Measurements from ENCODE around the gene KIF22. TPM values are rescaled to one million over a fixed set of nuclear protein-coding genes. Genes with fewer than 3 reads are reported as not detected.

KIF22 gene
- total RNA-seq, 1 donor from 2014 or later, result 78.3 TPM

DNA sequence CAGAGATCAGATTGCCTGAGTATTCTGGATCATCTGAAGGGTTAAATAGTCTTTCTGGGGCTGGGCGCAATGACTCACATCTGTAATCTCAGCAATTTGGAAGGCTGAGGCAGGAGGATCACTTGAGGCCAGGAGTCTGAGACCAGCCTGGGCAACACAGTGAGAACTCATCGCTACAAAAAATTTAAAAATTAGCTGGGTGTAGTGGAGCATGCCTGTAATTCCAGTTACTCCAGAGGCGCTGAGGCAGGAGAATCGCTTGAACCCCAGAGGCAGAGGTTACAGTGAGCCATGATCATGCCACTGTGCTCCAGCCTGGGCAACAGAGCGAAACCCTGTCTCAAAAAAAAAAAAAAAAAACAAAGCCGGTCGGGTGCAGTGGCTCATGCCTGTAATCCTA is 45.4 kb downstream of the KIF22 start:
- H3K9me3 Mint-ChIP-seq, result no peaks in the 10 kb centered on the region

DNA sequence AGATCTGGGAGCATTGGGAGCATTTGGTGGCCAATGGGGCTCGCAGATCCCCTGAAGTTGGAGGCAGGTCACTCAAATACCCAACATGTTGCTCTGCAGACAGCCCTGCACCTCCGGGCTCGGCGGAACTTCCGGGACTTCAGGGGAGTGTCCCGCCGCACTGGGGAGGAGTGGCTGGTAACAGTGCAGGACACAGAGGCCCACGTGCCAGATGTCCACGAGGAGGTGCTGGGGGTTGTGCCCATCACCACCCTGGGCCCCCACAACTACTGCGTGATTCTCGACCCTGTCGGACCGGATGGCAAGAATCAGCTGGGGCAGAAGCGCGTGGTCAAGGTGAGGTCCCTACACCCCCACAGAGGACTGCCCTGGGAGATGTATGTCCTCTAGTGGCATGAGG is 46.1 kb downstream of the KIF22 start:
- Mint-ChIP-seq H3K4me1 (no peaks in the 10 kb centered on the region), H3K27ac (no peak overlapping the region), H3K36me3 (no peaks in the 10 kb centered on the region), H3K27me3 (ENCODE audit: low read depth) (no peaks in the 10 kb centered on the region), H3K9me3 (no peaks in the 10 kb centered on the region), H3K4me3 (no peak overlapping the region)
- DNase-seq (ENCODE audit: low spot score in 2 of 2, unreplicated experiment in 2 of 2), result no peak
- TF ChIP-seq, protein P1, sequence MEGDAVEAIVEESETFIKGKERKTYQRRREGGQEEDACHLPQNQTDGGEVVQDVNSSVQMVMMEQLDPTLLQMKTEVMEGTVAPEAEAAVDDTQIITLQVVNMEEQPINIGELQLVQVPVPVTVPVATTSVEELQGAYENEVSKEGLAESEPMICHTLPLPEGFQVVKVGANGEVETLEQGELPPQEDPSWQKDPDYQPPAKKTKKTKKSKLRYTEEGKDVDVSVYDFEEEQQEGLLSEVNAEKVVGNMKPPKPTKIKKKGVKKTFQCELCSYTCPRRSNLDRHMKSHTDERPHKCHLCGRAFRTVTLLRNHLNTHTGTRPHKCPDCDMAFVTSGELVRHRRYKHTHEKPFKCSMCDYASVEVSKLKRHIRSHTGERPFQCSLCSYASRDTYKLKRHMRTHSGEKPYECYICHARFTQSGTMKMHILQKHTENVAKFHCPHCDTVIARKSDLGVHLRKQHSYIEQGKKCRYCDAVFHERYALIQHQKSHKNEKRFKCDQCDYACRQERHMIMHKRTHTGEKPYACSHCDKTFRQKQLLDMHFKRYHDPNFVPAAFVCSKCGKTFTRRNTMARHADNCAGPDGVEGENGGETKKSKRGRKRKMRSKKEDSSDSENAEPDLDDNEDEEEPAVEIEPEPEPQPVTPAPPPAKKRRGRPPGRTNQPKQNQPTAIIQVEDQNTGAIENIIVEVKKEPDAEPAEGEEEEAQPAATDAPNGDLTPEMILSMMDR (IDR thresholded peaks at IDR 0.05; ENCODE audit: unreplicated experiment), result no peak

More for the DNA sequence above, 45.4 kb downstream of the KIF22 start:
- Mint-ChIP-seq H3K27me3 (ENCODE audit: low read depth) (no peaks in the 10 kb centered on the region), H3K4me1 (no peaks in the 10 kb centered on the region), H3K36me3 (no peaks in the 10 kb centered on the region), H3K27ac (no peak overlapping the region), H3K4me3 (no peak overlapping the region)
- no peak for DNase-seq (ENCODE audit: low spot score in 2 of 2, unreplicated experiment in 2 of 2)
- TF ChIP-seq, protein P1 (IDR thresholded peaks at IDR 0.05; ENCODE audit: unreplicated experiment), result no peak

DNA sequence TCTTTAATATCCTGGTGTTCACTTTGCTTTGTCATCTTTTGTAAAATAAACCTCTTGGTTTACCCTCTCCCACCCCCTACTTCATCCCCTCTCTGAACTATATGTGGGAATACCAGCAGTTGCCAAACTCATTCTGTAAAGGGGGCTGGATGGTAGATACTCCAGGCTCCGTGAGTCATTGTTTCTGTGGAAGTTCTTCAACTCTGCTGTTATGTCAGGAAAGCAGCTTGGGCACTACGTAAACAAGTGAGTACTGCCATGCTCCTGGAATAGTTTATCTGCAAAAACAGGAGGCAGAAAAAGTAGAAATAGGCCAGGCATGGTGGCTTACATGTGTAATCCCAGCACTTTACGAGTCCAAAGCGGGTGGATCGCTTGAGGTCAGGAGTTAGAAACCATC is 47.3 kb downstream of the KIF22 start:
- DNase-seq (ENCODE audit: low spot score in 2 of 2, unreplicated experiment in 2 of 2), result no peak
- no peak overlapping the region for H3K27ac Mint-ChIP-seq
- TF ChIP-seq, protein P1 (IDR thresholded peaks at IDR 0.05; ENCODE audit: unreplicated experiment), result no peak
- no peak overlapping the region for H3K4me3 Mint-ChIP-seq
- H3K9me3 Mint-ChIP-seq, result no peaks in the 10 kb centered on the region
- no peaks in the 10 kb centered on the region for H3K4me1 Mint-ChIP-seq
- no peaks in the 10 kb centered on the region for H3K27me3 Mint-ChIP-seq (ENCODE audit: low read depth)
- H3K36me3 Mint-ChIP-seq, result no peaks in the 10 kb centered on the region

DNA sequence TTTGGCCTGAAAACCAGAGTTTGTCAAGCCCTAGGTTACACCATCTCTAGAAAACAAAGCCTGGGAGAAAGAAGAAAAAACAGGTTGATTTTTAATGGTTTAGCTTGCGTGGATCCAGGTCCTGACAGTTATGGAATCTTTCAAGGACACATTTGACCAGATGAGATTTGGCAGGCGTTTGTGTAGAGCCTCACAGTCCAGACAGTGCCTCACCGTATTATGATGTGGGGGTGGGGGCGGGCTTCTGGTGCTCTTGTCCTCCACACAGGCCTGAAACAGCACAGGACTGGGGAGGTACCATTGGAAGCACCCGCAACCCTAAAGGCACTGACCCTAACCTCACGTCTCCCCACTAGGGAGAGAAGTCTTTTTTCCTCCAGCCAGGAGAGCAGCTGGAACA is 49.3 kb downstream of the KIF22 start:
- Mint-ChIP-seq H3K9me3 (no peaks in the 10 kb centered on the region), H3K27ac (no peak overlapping the region), H3K36me3 (no peaks in the 10 kb centered on the region), H3K27me3 (ENCODE audit: low read depth) (no peaks in the 10 kb centered on the region), H3K4me1 (no peaks in the 10 kb centered on the region), H3K4me3 (no peak overlapping the region)
- TF ChIP-seq, protein P1 (IDR thresholded peaks at IDR 0.05; ENCODE audit: unreplicated experiment), result no peak
- no peak for DNase-seq (ENCODE audit: low spot score in 2 of 2, unreplicated experiment in 2 of 2)

DNA sequence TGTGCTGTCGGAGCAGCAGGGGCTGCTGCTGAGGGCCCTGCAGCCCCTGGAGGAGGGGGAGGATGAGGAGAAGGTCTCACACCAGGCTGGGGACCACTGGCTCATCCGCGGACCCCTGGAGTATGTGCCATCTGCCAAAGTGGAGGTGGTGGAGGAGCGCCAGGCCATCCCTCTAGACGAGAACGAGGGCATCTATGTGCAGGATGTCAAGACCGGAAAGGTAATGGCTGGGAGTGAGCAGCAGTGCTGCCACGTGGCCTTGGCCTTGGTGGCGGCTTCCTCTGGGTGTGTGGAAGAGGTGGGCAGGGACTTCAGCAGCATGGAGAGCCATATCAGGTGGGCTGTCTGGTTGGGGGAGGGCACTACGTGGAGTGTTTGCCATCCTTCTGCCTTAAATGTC is 49.7 kb downstream of the KIF22 start:
- no peaks in the 10 kb centered on the region for H3K36me3 Mint-ChIP-seq
- H3K27me3 Mint-ChIP-seq (ENCODE audit: low read depth), result no peaks in the 10 kb centered on the region
- H3K9me3 Mint-ChIP-seq, result no peaks in the 10 kb centered on the region
- no peak for DNase-seq (ENCODE audit: low spot score in 2 of 2, unreplicated experiment in 2 of 2)
- peaks cover 2% of the 10 kb centered on the region for H3K4me1 Mint-ChIP-seq
- no peak overlapping the region for H3K4me3 Mint-ChIP-seq
- TF ChIP-seq, protein P1 (IDR thresholded peaks at IDR 0.05; ENCODE audit: unreplicated experiment), result no peak
- no peak overlapping the region for H3K27ac Mint-ChIP-seq

DNA sequence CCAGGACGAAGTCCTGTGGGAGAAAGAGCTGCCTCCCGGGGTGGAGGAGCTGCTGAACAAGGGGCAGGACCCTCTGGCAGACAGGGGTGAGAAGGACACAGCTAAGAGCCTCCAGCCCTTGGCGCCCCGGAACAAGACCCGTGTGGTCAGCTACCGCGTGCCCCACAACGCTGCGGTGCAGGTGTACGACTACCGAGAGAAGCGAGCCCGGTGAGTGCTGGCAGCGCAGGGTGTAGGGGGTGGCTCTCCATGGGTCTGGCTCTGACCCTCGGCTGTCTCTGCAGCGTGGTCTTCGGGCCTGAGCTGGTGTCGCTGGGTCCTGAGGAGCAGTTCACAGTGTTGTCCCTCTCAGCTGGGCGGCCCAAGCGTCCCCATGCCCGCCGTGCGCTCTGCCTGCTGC is 51.1 kb downstream of the KIF22 start:
- no peaks in the 10 kb centered on the region for H3K27me3 Mint-ChIP-seq (ENCODE audit: low read depth)
- H3K4me3 Mint-ChIP-seq, result no peak overlapping the region
- no peaks in the 10 kb centered on the region for H3K36me3 Mint-ChIP-seq
- DNase-seq (ENCODE audit: low spot score in 2 of 2, unreplicated experiment in 2 of 2), result no peak
- H3K9me3 Mint-ChIP-seq, result no peaks in the 10 kb centered on the region
- TF ChIP-seq, protein P1 (IDR thresholded peaks at IDR 0.05; ENCODE audit: unreplicated experiment), result no peak
- H3K27ac Mint-ChIP-seq, result no peak overlapping the region
- H3K4me1 Mint-ChIP-seq, result peaks cover 4% of the 10 kb centered on the region

Measured in mesothelial cell of epicardium (in vitro differentiated cells).